ENCODE results near the gene TMEM30B. TPM values are rescaled to one million over a fixed set of nuclear protein-coding genes. Genes with fewer than 3 reads are reported as not detected.

The TMEM30B gene
- total RNA-seq, 1 donor from 2014 or later: 10.5 TPM

- DNase-seq (ENCODE audit: low read depth): no peak
These were observed 17.0 kb downstream of the TMEM30B start for GRCh38 chr14:61264010-61264571.

GRCh38 chr14:61262082-61262481 is 19.1 kb downstream of the TMEM30B start:
- Histone ChIP-seq H3K36me3 (ENCODE audit: control insufficient read depth, insufficient read depth, low read length) (no peaks in the 10 kb centered on the region), H3K27me3 (ENCODE audit: control insufficient read depth, insufficient read depth, low read length) (no peaks in the 10 kb centered on the region), H3K4me3 (ENCODE audit: low read depth, low read length) (no peak overlapping the region)
- no peak for TF ChIP-seq CTCF (IDR thresholded peaks at IDR 0.05; ENCODE audit: insufficient read depth, low read length, severe bottlenecking)
- FAIRE-seq: no peak
- no peak for DNase-seq (ENCODE audit: low read depth)

More at GRCh38 chr14:61264010-61264571, 17.0 kb downstream of the TMEM30B start:
- no peak for TF ChIP-seq CTCF (IDR thresholded peaks at IDR 0.05; ENCODE audit: insufficient read depth, low read length, severe bottlenecking)
- FAIRE-seq: no peak
- Histone ChIP-seq H3K36me3 (ENCODE audit: control insufficient read depth, insufficient read depth, low read length) (no peaks in the 10 kb centered on the region), H3K27me3 (ENCODE audit: control insufficient read depth, insufficient read depth, low read length) (no peaks in the 10 kb centered on the region), H3K4me3 (ENCODE audit: low read depth, low read length) (no peak overlapping the region)

GRCh38 chr14:61260939-61261776 is 20.0 kb downstream of the TMEM30B start:
- no peaks in the 10 kb centered on the region for H3K27me3 ChIP-seq (ENCODE audit: control insufficient read depth, insufficient read depth, low read length)
- no peaks in the 10 kb centered on the region for H3K36me3 ChIP-seq (ENCODE audit: control insufficient read depth, insufficient read depth, low read length)
- peak; percentile 19 for TF ChIP-seq CTCF (IDR thresholded peaks at IDR 0.05; ENCODE audit: insufficient read depth, low read length, severe bottlenecking)
- FAIRE-seq (peak; percentile 47), DNase-seq (ENCODE audit: low read depth) (peak; percentile 73)
- H3K4me3 ChIP-seq (ENCODE audit: low read depth, low read length): no peak overlapping the region

GRCh38 chr14:61258985-61259384 is 22.2 kb downstream of the TMEM30B start:
- no peak for TF ChIP-seq CTCF (IDR thresholded peaks at IDR 0.05; ENCODE audit: insufficient read depth, low read length, severe bottlenecking)
- no peak overlapping the region for H3K4me3 ChIP-seq (ENCODE audit: low read depth, low read length)
- no peaks in the 10 kb centered on the region for H3K27me3 ChIP-seq (ENCODE audit: control insufficient read depth, insufficient read depth, low read length)
- no peak for DNase-seq (ENCODE audit: low read depth)
- FAIRE-seq: no peak
- H3K36me3 ChIP-seq (ENCODE audit: control insufficient read depth, insufficient read depth, low read length): no peaks in the 10 kb centered on the region

- DNase-seq (ENCODE audit: low read depth) (no peak), FAIRE-seq (no peak)
- H3K4me3 ChIP-seq (ENCODE audit: low read depth, low read length): no peak overlapping the region
- no peaks in the 10 kb centered on the region for H3K27me3 ChIP-seq (ENCODE audit: control insufficient read depth, insufficient read depth, low read length)
- H3K36me3 ChIP-seq (ENCODE audit: control insufficient read depth, insufficient read depth, low read length): no peaks in the 10 kb centered on the region
- TF ChIP-seq CTCF (IDR thresholded peaks at IDR 0.05; ENCODE audit: insufficient read depth, low read length, severe bottlenecking): no peak
These were observed 23.6 kb downstream of the TMEM30B start for GRCh38 chr14:61257469-61258057.
